ENCODE measurements around the gene LY86.

LY86 gene

DNA sequence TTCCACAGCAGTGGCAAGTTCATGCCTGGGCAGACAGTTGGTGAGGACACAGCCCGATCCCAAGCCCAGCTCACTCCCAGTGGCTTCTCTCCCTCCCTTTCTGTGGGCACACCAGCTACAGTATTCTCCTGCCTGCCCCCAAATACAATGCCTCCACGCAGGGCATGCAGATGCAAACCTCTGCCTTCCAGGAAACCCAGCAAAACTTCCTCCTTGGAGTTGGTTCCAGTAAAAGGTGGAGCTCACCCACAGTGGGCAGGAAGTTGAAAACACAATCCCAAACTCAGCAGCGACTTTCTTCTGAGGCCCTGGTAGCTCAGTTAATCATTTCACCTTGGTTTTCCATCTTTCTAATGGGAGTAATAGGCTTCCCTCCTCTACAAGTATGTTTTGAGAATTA is 93.7 kb downstream of the LY86 start:
- no peak for DNase-seq (ENCODE audit: low spot score)

DNA sequence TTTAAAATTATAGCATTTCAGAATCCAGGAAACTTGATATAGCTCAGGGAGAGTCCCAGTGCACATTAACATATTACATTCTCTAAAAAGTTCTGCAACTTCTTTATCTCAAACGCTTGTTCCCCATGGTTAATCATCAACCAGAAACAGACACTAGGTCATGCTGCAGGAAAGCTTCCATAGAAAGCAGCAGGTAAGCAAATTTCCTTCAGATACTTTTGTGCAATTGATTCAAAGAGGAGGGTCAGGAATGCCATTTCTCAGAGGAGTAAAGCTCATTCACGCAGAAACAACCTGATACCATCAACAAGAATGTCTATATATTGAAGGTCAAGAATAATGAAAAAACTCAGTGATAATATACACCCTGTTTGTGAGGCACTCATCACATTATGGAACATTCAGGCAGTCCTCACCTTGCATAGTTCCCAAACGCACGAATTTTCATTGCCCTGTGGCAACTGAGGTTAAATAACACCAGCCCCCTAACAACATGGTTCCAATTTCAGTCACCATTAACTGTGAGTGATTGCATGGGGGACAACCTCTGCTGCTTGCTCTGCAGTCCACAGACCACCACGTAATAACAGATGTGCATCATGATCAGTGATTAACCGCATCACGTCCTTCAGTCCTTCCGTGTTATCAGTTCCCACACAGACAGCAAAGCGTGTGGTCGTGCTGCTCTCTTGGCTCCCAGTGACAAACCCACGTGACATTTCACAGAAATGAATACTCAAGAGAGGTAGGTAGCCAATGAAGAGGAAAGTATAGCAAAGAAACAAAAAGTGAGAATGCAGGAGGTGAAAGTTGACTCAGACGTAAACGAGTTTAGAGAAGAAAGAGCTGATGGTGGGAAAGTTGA is 95.7 kb downstream of the LY86 start:
- peak; percentile 24 for DNase-seq (ENCODE audit: low spot score)

- DNase-seq (ENCODE audit: low spot score), result no peak
Observed at GRCh38 chr6:6685249-6686040, 96.9 kb downstream of the LY86 start.

DNA sequence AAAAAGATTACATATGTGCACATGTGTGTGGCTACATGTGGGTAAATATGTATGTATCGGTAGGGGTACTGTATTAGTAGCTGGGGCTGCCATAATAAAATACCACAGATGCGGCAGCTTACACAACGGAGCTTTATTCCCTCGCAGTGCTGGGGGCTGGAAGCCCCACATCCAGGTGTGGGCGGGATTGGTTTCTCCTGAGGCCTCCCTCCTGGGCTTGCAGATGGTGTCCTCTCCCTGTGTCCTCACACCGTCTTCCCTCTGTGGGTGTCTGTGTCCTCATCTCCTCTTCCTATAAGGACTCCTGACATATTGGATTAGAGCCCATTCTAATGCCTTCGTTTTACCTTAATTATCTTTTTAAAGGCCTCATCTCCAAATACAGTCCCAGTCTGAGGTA is 97.7 kb downstream of the LY86 start:
- DNase-seq (ENCODE audit: low spot score), result no peak

- peak; percentile 71 for DNase-seq (ENCODE audit: low spot score)
Observed at GRCh38 chr6:6686748-6687601, 98.5 kb downstream of the LY86 start.

DNA sequence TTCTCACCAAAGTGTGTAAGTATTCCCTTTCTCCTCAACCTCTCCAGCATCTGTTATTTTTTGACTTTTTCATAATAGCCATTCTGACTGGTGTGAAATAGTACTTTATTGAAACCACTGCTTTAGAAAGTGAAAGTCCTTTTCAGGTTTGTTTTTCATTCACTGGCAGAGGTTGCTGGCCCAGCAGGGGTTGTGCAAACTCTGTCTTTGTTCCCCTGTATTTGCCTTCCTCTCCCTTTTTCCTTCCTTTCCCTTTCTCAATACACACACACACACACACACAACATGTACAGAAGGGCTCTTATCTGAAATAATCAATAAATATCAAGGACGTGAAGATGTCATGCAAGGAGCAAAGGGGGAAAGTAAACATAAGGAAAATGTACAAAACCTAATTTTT is 99.8 kb downstream of the LY86 start:
- DNase-seq (ENCODE audit: low spot score), result no peak

DNA sequence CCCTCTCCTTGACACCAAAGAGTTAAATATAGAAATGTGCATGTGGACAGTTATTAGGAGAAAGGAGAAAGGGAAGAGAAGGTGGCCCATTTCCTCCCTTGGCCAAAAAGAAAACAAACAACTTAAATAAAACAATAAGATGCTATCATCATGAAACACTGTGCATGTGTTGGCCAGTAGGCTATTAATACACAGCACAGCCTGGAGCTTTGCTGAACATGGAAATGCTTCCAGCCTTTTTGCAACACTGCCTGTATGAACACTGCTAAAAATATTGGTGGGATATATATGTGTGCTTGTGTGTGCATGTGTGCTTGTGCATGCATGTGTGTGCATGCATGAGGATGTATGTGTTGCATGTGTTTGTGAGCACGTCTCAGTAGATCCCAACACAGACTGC is 100.4 kb downstream of the LY86 start:
- DNase-seq (ENCODE audit: low spot score), result no peak

DNA sequence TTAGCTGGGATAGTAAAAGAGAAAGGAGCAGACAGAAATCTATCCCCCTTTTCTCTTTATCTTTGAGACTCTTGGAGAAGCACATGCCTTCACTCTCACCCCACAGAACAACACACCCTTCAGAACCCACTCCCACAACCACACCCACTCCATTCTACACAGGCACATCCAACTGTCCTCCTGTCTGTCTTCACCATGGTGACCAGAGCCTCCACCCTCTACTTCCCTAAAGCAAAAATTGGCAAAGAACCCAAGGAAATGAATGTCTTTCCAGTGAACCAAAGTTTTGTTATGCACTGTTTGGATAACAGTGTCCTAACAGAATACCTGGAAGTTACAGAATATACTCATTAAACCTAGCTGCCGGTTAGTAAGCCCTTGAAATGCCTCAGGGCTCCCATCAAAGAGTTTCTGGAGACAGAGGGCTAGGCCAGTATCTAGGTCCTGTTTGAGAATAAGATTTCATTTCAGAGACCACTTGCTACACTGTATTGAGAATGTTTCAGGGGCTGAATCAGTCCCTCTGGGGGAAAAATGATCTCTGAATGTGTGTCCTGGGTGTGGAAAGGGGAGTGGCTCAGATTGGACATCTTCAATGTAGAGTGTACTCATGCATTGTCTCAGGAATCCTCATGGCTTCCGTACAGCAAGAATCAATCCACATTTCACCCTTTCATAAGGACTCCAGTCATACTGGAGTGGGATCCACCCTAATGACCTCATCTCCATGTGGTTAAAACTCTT is 101.1 kb downstream of the LY86 start:
- DNase-seq (ENCODE audit: low spot score), result no peak

- no peak for DNase-seq (ENCODE audit: low spot score)
Observed at GRCh38 chr6:6690144-6690483, 101.6 kb downstream of the LY86 start.

DNA sequence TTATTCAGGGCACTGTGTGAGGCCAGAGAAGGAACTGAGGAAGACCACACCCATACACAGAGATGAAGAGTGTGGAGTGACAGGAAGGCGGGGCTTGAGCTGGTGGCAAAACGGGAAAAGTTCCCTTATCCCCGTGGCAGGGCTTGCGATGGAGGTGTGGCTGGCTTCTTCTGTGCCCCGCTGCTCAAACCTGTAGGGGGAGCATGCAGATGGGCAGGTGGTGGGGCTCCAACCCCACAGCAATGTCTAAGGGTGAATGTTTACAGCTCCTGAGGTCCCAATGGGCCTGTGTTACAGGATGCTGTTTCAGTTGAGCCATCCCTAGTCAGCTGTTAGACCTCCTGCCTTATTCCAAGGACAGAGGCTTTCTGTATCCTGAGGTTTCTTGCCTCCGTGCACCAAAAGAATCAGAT is 105.9 kb downstream of the LY86 start:
- no peak for DNase-seq (ENCODE audit: low spot score)

GRCh38 chr6:6694825-6695624 is 106.5 kb downstream of the LY86 start:
- no peak for DNase-seq (ENCODE audit: low spot score)

DNA sequence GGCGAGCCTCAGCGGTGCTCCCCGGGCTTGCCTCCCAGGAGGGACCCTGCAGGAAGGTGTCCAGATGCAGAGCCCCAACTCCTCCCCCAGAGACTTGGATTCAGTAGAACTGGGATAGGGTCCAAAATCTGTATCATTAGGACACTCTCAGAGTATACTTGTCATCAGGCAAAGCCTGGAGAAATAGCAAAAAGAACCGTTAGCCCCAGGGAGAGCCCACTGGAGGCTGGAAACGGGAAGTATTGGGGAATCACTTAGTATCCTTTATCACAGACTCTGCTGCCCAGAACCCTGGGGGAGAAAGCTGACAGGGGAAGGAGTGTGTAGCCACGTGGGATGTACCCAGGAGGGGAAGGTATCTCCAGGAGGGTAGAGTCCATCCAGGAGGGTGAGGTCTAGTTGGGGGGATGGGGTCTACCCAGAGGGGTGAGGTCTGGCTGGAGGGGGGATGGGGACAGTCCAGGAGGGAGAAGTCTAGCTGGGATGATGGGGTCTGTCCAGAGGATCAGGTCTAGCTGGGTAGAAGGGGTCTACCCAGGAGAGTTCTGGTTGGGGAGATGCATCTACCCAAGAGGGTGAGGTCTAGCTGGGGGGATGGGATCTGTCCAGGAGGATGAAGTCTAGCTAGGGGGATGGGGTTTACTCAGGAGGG is 107.2 kb downstream of the LY86 start:
- no peak for DNase-seq (ENCODE audit: low spot score)

DNA sequence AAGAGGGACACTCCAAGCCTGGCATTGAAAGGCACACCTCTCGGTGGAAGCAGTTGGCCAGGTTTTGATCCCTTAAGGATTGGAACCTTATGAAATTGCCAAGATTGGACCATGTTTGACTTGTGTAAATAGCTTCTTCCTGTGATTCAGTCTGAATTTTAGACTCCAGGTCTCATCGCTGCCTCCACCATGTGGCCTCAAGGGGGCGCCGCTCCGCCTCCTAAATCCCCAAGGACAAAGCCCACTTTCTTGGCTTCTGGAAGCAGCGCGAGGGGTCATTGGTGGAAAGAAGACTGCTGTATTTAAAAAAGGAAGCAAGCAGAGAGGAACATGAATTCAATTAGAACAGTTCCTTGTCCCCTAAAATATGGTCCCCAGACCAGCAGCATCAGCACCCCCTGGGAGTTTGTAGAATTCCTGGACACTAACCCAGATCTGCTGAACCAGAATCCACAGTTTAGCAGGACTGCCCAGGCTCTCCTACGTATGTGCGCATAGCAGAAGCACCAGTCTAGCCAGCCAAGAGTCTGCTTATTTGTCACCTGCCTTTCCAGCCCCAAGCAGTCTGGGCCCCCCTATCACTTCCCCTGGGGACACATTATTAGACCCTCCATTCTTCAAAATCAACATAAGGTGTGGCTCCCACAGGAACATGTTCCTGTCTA is 108.5 kb downstream of the LY86 start:
- peak; percentile 48 for DNase-seq (ENCODE audit: low spot score)

DNA sequence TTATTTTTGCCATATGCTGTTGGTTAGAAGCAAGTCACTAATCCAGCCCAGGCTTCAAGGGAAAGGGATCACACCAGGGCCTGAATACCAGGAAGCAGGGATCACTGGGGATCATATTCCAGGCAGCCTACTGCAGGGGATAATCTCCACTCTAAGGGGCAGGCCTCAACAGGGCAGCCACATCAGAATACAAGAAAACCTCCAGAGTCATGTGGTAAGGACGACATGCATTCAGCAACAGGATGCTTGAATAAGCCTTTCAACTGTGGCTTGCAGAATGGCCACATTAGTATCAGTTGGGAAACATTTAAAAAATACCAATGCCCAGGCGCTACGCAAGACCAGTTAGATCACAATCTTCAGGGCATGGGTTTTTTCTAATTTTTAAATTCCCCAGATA is 109.1 kb downstream of the LY86 start:
- DNase-seq (ENCODE audit: low spot score), result no peak

- DNase-seq (ENCODE audit: low spot score), result no peak
Observed at GRCh38 chr6:6699741-6700367, 111.3 kb downstream of the LY86 start.

DNA sequence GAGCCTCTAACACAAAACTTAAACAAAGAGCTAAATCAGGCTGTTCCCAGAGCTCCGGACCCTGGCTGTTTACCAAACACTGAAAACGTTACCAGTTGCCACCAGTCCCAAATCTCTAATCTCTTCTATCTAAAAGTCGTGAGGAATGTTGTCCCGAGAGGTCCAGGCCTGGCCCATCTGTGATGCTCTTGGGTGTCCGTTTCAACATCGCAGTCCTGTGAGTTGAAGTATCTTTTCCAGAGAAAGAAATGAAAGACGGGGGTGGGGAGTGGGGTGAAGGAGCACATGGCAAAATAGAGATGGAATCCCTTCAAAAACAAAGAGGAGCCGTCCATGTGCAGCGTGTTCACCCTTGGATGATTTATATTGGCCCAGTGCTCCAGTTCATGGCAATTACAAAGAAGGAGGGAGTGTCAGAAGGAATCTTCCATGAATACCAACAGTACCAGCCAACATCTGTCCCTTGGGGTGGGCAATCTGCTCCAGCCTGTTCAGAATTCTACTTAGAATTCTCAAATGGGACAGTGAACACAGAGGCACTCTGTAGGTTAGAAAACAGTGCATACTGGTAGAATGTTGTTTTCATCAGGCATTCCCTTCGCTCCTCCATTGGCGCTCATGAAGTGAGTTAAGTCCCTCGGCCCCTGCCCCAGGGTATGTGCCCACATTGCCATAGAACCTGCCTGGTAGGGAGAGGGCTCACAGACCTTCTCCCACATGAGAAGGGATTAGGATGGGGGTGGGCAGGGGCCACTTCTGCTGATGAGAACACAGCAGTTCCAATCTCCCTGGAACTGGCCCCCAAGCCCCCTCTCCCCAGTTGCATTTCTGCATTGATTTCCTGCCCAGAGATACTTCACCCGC is 112.1 kb downstream of the LY86 start:
- no peak for DNase-seq (ENCODE audit: low spot score)

DNA sequence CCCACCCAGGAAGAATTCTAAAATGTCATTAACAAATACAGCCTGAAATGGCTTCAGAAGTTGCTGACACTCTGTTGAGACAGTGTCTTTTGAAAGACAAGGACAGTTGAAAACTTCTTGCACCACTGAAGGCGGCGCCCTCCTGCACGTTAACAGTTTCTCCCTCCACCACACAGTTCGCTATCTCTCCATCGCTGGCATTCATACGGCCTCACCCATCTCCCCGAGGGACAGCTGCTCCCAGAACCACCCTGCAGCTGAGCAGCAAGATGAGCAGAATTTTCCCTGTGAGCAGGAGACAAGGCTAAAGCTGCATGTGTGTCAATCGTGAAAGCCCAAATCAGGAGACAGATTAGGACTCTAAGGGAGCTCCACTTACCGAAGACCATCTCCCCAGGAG is 113.3 kb downstream of the LY86 start:
- DNase-seq (ENCODE audit: low spot score), result no peak

GRCh38 chr6:6703699-6704098 is 115.2 kb downstream of the LY86 start:
- DNase-seq (ENCODE audit: low spot score), result no peak

Measured in HuH-7 (cell line).